GM18951 (cell line): Measurements from ENCODE around the gene PRKAR1B.

Experiments
- POLR2A ChIP-seq: IDR thresholded peaks from 4 replicates; pipeline ENCODE4 v1.6.1; 2011; ENCODE audit warnings: mild to moderate bottlenecking; ENCODE audit not compliant: insufficient read length, insufficient read depth; ENCODE audit errors: extremely low read depth
- in situ Hi-C: fragments of 300-500 bp; cut with MboI; formaldehyde crosslinking; loops from one replicate; pipeline ENCODE4 v1.12.0; 2022; ENCODE audit warnings: low sequenced_read_pairs, mixed read lengths, inconsistent platforms; ENCODE audit not compliant: unreplicated experiment

Gene PRKAR1B

GRCh38 chr7:544338-545221, 182.5 kb downstream of the PRKAR1B start:
- in situ Hi-C loops, result no loop called here
- TF ChIP-seq POLR2A, result no peak

- no peak for TF ChIP-seq POLR2A
- in situ Hi-C loops, result no loop called here
These were observed 183.4 kb downstream of the PRKAR1B start for GRCh38 chr7:543501-544337.

- no peak for TF ChIP-seq POLR2A
- in situ Hi-C loops, result no loop called here
These were observed 184.2 kb downstream of the PRKAR1B start for GRCh38 chr7:542713-543500.

GRCh38 chr7:542131-542712, 184.9 kb downstream of the PRKAR1B start:
- TF ChIP-seq POLR2A, result no peak
- in situ Hi-C loops, result no loop called here

- in situ Hi-C loops, result no loop called here
- no peak for TF ChIP-seq POLR2A
These were observed 185.4 kb downstream of the PRKAR1B start for GRCh38 chr7:541661-542060.

- in situ Hi-C loops, result no loop called here
- TF ChIP-seq POLR2A, result no peak
These were observed 186.1 kb downstream of the PRKAR1B start for GRCh38 chr7:540997-541396.

- in situ Hi-C loops, result no loop called here
- TF ChIP-seq POLR2A, result no peak
These were observed 186.5 kb downstream of the PRKAR1B start for GRCh38 chr7:540579-540978.

GRCh38 chr7:539731-540411, 187.2 kb downstream of the PRKAR1B start:
- no peak for TF ChIP-seq POLR2A
- in situ Hi-C loops, result no loop called here

GRCh38 chr7:538764-539685, 188.1 kb downstream of the PRKAR1B start:
- TF ChIP-seq POLR2A, result no peak
- in situ Hi-C loops, result no loop called here

GRCh38 chr7:537911-538634, 189.0 kb downstream of the PRKAR1B start:
- in situ Hi-C loops, result no loop called here
- no peak for TF ChIP-seq POLR2A

- TF ChIP-seq POLR2A, result no peak
- in situ Hi-C loops, result no loop called here
These were observed 190.8 kb downstream of the PRKAR1B start for GRCh38 chr7:536231-536630.

GRCh38 chr7:534959-535358, 192.1 kb downstream of the PRKAR1B start:
- no peak for TF ChIP-seq POLR2A

More at GRCh38 chr7:534959-535358, 192.1 kb downstream of the PRKAR1B start:
- in situ Hi-C loops, result no loop called here
